Neural cell (in vitro differentiated cells): Measurements from ENCODE around the gene CNTNAP5. TPM values are rescaled to one million over a fixed set of nuclear protein-coding genes. Genes with fewer than 3 reads are reported as not detected.

ENCODE experiments used
- H2AFZ ChIP-seq: fragments of 200-600, 300-800 bp; sonication (generic), shearing (Covaris generic); 2 replicates; pipeline ENCODE4 v1.6.0; 2014; ENCODE audit warnings: low read depth, mild to moderate bottlenecking, antibody characterized with exemption, low read length, moderate library complexity
- H3F3A ChIP-seq: fragments of 200-600 bp; shearing (Covaris generic); 2 replicates; pipeline ENCODE4 v1.6.1; 2016; ENCODE audit warnings: mild to moderate bottlenecking, moderate library complexity, mixed read lengths, antibody characterized with exemption, low read length; ENCODE audit not compliant: insufficient read depth, poor library complexity, severe bottlenecking
- H3K27ac ChIP-seq: fragments of 200-600, 300-800 bp; sonication (generic), shearing (Covaris generic); 2 replicates; pipeline ENCODE4 v1.5.1; 2014; ENCODE audit warnings: mild to moderate bottlenecking, low read length, moderate library complexity
- H3K27me3 ChIP-seq: fragments of 300-800, 200-600 bp; sonication (generic), shearing (Covaris generic); 2 replicates; pipeline ENCODE4 v1.6.0; 2014; ENCODE audit warnings: mild to moderate bottlenecking, low read depth, low read length, moderate library complexity; ENCODE audit not compliant: insufficient read depth
- H3K36me3 ChIP-seq: fragments of 300-800, 200-600 bp; sonication (generic), shearing (Covaris generic); 2 replicates; pipeline ENCODE4 v1.5.1; 2014; ENCODE audit warnings: mild to moderate bottlenecking, antibody characterized with exemption, low read length, moderate library complexity; ENCODE audit not compliant: insufficient read depth
- H3K4me2 ChIP-seq: fragments of 300-800, 200-600 bp; sonication (generic), shearing (Covaris generic); 2 replicates; pipeline ENCODE4 v1.6.0; 2014; ENCODE audit warnings: mild to moderate bottlenecking, low read length
- H3K4me3 ChIP-seq: fragments of 300-800, 200-600 bp; sonication (generic), shearing (Covaris generic); 2 replicates; pipeline ENCODE4 v1.5.1; 2014; ENCODE audit warnings: mild to moderate bottlenecking, low read length, moderate library complexity
- H3K79me2 ChIP-seq: fragments of 200-600 bp; shearing (Covaris generic); replicated peaks from 2 replicates; pipeline ENCODE4 v1.6.0; 2014; ENCODE audit warnings: mild to moderate bottlenecking, low read length, moderate library complexity; ENCODE audit not compliant: insufficient read depth
- H3K9ac ChIP-seq: fragments of 300-800, 200-600 bp; sonication (generic), shearing (Covaris generic); 2 replicates; pipeline ENCODE4 v1.6.1; 2016; ENCODE audit warnings: mild to moderate bottlenecking, low read length, mixed read lengths
- H3K9me2 ChIP-seq: fragments of 200-600 bp; shearing (Covaris generic); 2 replicates; pipeline ENCODE4 v1.6.1; 2016; ENCODE audit warnings: mild to moderate bottlenecking, low read length, mixed read lengths; ENCODE audit not compliant: insufficient read depth
- H3K9me3 ChIP-seq: fragments of 200-600, 300-800 bp; sonication (generic), shearing (Covaris generic); 2 replicates; pipeline ENCODE4 v1.6.1; 2016; ENCODE audit warnings: mild to moderate bottlenecking, mixed run types, low read length, moderate library complexity, mixed read lengths
- H4K20me1 ChIP-seq: fragments of 200-600 bp; shearing (Covaris generic); 2 replicates; pipeline ENCODE4 v1.6.1; 2016; ENCODE audit warnings: mild to moderate bottlenecking, mixed run types; ENCODE audit not compliant: insufficient read depth
- EP300 ChIP-seq: fragments of 450-650 bp; conservative IDR thresholded peaks from 2 replicates; pipeline ENCODE4 v1.6.1; 2014; ENCODE audit warnings: antibody characterized with exemption, mild to moderate bottlenecking, moderate library complexity; ENCODE audit not compliant: poor library complexity, severe bottlenecking
- EZH2 ChIP-seq: fragments of 200-600, 300-800 bp; shearing (Covaris generic), sonication (generic); IDR thresholded peaks from 2 replicates; pipeline ENCODE4 v1.6.1; 2014; ENCODE audit warnings: antibody characterized with exemption, low read length, borderline replicate concordance, mild to moderate bottlenecking; ENCODE audit not compliant: insufficient read depth, poor library complexity, severe bottlenecking
- MXI1 ChIP-seq: fragments of 450-650 bp; conservative IDR thresholded peaks from 2 replicates; pipeline ENCODE4 v1.6.1; 2014; ENCODE audit warnings: antibody characterized with exemption, mild to moderate bottlenecking; ENCODE audit not compliant: poor library complexity, severe bottlenecking
- POLR2AphosphoS5 ChIP-seq: IDR thresholded peaks from 2 replicates; pipeline ENCODE4 v1.6.1; 2012
- RAD21 ChIP-seq: fragments of 450-650 bp; conservative IDR thresholded peaks from 2 replicates; pipeline ENCODE4 v1.6.1; 2014; ENCODE audit warnings: antibody characterized with exemption, mild to moderate bottlenecking, moderate library complexity
- SMC3 ChIP-seq: fragments of 450-650 bp; conservative IDR thresholded peaks from 2 replicates; pipeline ENCODE4 v1.6.1; 2014; ENCODE audit warnings: antibody characterized with exemption, mild to moderate bottlenecking, moderate library complexity; ENCODE audit not compliant: poor library complexity
- TAF1 ChIP-seq: IDR thresholded peaks from 2 replicates; pipeline ENCODE4 v1.6.1; 2012; ENCODE audit warnings: low read depth
- polyA plus RNA-seq: library from polyadenylated mRNA; depleted of rRNA; stranded (reverse); fragments of >200 nt; gene quantifications from 2 replicates; pipeline ENCODE4 v1.2.3, GENCODE V29; 2014
- TF ChIP-seq, protein P1 (sequence below): IDR thresholded peaks from 2 replicates; pipeline ENCODE4 v1.6.1; 2012; ENCODE audit warnings: borderline replicate concordance
- TF ChIP-seq, protein P2 (sequence below): fragments of 450-650 bp; IDR thresholded peaks from 2 replicates; pipeline ENCODE4 v1.5.1; 2014; ENCODE audit warnings: antibody characterized with exemption, mild to moderate bottlenecking, moderate library complexity; ENCODE audit not compliant: poor library complexity, severe bottlenecking

CNTNAP5 gene
- polyA plus RNA-seq, 1 donor from 2014 or later, result 19.3 TPM

DNA sequence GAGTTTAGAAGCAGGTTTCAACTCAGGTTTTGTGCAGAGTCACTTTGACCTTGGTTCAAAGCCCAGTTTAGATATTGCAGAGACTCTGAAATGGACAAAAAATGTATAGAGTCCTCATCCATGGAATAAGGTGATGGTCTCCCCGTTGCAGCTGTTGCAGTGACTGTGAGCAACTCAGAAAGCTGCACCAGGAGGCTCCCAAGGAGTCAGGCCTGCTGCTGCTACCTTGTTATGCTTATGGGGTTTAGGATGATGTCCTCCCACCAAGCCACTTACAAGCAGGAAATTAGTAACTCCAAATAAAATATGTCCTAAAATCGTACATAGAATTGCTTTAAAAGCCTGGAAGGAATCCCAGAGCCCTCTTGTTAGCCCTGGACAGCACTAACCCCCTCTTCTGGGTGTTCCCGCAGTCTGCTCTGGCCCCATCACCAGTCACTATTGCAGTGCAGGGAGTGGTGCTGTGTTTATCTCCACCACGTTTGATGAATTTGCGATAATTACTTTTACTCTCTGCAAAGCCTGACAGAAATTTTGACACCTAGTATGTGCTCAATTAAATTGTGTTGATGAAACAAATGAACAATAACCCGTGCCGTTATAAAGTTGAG, 189.0 kb downstream of the CNTNAP5 start:
- no peak overlapping the region for H3K27ac ChIP-seq
- no peak overlapping the region for H3K4me2 ChIP-seq
- no peaks in the 10 kb centered on the region for H4K20me1 ChIP-seq
- no peaks in the 10 kb centered on the region for H3K9me2 ChIP-seq
- no peaks in the 10 kb centered on the region for H3K9me3 ChIP-seq
- no peaks in the 10 kb centered on the region for H3K36me3 ChIP-seq
- no peak for TF ChIP-seq EP300
- TF ChIP-seq, protein P1, sequence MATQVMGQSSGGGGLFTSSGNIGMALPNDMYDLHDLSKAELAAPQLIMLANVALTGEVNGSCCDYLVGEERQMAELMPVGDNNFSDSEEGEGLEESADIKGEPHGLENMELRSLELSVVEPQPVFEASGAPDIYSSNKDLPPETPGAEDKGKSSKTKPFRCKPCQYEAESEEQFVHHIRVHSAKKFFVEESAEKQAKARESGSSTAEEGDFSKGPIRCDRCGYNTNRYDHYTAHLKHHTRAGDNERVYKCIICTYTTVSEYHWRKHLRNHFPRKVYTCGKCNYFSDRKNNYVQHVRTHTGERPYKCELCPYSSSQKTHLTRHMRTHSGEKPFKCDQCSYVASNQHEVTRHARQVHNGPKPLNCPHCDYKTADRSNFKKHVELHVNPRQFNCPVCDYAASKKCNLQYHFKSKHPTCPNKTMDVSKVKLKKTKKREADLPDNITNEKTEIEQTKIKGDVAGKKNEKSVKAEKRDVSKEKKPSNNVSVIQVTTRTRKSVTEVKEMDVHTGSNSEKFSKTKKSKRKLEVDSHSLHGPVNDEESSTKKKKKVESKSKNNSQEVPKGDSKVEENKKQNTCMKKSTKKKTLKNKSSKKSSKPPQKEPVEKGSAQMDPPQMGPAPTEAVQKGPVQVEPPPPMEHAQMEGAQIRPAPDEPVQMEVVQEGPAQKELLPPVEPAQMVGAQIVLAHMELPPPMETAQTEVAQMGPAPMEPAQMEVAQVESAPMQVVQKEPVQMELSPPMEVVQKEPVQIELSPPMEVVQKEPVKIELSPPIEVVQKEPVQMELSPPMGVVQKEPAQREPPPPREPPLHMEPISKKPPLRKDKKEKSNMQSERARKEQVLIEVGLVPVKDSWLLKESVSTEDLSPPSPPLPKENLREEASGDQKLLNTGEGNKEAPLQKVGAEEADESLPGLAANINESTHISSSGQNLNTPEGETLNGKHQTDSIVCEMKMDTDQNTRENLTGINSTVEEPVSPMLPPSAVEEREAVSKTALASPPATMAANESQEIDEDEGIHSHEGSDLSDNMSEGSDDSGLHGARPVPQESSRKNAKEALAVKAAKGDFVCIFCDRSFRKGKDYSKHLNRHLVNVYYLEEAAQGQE, result no peak
- no peak for TF ChIP-seq RAD21
- TF ChIP-seq EZH2, result no peak
- no peak for TF ChIP-seq TAF1
- no peak for TF ChIP-seq SMC3
- TF ChIP-seq, protein P2, sequence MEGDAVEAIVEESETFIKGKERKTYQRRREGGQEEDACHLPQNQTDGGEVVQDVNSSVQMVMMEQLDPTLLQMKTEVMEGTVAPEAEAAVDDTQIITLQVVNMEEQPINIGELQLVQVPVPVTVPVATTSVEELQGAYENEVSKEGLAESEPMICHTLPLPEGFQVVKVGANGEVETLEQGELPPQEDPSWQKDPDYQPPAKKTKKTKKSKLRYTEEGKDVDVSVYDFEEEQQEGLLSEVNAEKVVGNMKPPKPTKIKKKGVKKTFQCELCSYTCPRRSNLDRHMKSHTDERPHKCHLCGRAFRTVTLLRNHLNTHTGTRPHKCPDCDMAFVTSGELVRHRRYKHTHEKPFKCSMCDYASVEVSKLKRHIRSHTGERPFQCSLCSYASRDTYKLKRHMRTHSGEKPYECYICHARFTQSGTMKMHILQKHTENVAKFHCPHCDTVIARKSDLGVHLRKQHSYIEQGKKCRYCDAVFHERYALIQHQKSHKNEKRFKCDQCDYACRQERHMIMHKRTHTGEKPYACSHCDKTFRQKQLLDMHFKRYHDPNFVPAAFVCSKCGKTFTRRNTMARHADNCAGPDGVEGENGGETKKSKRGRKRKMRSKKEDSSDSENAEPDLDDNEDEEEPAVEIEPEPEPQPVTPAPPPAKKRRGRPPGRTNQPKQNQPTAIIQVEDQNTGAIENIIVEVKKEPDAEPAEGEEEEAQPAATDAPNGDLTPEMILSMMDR, result no peak
- no peak for TF ChIP-seq MXI1
- TF ChIP-seq POLR2AphosphoS5, result no peak
- H3K27me3 ChIP-seq, result no peaks in the 10 kb centered on the region
- no peak overlapping the region for H3K4me3 ChIP-seq
- no peak overlapping the region for H2AFZ ChIP-seq
- no peaks in the 10 kb centered on the region for H3K79me2 ChIP-seq
- no peaks in the 10 kb centered on the region for H3F3A ChIP-seq
- no peak overlapping the region for H3K9ac ChIP-seq

DNA sequence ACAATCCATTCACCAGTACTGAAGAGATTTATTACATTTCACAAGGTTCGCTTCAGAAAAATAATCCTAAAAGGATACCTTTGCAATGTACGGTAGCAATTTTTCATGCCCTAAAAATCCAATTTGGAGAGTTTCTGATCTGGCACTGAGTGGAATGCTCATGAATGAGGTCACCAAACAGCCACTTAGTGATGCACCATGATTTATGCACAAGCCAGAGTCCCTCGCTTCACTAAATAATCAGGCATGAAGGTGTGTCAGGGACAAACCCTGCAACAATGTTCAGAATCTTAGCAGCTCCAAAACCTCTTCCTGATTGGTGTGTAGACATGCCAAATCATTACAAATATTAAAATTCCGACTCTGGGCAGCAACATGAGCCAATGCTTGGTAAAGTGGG, 221.1 kb downstream of the CNTNAP5 start:
- H3K9me3 ChIP-seq, result no peaks in the 10 kb centered on the region
- H3K9me2 ChIP-seq, result no peaks in the 10 kb centered on the region
- H3K4me3 ChIP-seq, result no peak overlapping the region
- no peak overlapping the region for H3K27ac ChIP-seq
- H2AFZ ChIP-seq, result no peak overlapping the region
- H3K27me3 ChIP-seq, result no peaks in the 10 kb centered on the region
- no peaks in the 10 kb centered on the region for H3F3A ChIP-seq
- H3K36me3 ChIP-seq, result peaks cover 4% of the 10 kb centered on the region
- no peak overlapping the region for H3K4me2 ChIP-seq
- no peak overlapping the region for H3K9ac ChIP-seq
- no peaks in the 10 kb centered on the region for H4K20me1 ChIP-seq
- no peaks in the 10 kb centered on the region for H3K79me2 ChIP-seq
- TF ChIP-seq RAD21 (no peak), SMC3 (no peak), MXI1 (no peak), TAF1 (no peak), EZH2 (no peak), POLR2AphosphoS5 (no peak)
- TF ChIP-seq, protein P1, result no peak
